Stimulated activated CD4-positive, alpha-beta T cell treated with anti-CD3 and anti-CD28 coated beads, TNF-alpha, amount 100 ng/mL, for 48 hours (primary cell): ENCODE results near the gene NTN1.

Experiments used
- DNase-seq, 3 donors: peaks; one replicate each; pipeline ENCODE4 v3.0.0-alpha.2; 2020; ENCODE audit warnings: low read depth in 3 of 3

Gene NTN1

DNA sequence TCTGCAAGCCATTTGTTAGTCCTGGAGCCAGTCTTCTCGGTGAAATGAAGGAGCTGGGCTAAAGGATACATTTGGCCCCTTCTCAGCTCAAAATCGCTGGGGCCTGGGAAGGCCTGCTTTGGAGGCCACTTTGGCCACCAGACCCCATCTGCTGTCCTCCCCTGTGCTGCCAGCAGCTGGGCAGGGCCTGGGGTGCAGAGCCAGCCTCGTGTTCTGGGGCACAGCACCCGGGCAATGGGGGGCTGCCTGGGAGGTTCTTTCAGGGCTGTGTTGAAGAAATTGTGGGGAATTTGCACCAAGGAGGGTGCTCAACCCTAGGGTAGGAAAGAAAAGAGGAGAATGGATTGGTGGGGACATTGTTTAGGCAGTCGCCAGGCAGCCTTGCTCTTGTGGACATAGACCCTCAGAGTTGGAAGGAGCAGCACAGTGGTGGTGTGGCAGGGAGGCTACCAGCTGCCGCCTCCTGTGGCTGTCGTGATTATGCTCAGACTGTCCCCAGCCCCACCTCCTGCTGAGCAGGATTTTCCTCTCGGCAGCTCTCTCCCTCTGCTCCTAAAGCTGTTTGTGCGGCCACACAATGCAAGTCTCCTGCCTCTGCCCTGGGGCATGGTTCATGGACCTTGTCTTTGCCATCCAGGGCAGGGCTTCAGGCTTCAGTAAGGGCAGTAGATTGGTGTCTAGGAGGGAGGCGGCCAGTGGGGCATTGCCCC, 174.8 kb downstream of the NTN1 start:
- DNase-seq = no peak

DNA sequence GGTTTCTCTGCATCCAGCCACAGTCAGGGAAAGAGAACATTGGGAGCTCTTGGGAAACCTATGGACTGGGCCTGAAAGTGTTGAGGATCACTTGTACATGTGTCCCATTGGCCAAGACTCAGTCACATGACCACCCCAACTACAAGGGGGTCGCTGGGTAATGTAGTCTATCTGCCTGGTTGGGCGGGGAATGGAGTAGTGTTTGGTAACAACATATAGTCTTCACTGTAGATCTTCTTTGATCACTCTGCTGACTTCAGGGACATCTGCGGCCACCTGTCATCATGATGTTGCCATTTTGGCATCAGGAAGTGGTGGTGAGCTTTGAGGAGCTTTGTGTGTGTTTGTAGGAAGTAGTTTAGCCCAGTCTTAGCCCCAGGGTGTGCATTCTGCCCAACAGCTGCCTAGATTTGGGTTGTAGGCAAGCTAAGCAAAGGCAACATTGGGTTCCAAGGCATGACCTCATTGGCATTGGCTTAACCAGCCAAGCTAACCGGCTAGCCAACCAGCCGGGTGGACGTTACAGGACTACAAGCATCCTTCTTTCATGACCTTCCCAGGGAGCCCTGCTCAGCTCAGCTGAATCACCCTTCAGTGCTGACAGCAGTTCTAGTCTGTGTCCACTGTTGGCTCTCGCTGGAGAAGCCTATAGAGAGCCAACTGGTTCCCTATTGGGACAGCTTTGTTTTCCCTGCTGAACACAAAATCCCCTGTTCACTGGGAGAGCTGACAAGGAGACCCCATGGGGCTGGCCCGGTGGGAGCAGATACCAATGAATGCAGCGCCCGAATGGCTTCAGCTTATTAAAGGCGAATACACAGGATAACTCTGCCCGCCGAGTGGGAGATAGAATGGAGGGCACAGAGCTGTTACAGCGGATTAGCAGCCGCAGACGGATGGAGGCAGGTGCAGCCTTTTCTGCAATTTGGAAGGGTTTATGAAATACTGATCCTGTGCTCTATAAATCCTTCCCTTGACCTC, 178.6 kb downstream of the NTN1 start:
- DNase-seq = no peak

DNA sequence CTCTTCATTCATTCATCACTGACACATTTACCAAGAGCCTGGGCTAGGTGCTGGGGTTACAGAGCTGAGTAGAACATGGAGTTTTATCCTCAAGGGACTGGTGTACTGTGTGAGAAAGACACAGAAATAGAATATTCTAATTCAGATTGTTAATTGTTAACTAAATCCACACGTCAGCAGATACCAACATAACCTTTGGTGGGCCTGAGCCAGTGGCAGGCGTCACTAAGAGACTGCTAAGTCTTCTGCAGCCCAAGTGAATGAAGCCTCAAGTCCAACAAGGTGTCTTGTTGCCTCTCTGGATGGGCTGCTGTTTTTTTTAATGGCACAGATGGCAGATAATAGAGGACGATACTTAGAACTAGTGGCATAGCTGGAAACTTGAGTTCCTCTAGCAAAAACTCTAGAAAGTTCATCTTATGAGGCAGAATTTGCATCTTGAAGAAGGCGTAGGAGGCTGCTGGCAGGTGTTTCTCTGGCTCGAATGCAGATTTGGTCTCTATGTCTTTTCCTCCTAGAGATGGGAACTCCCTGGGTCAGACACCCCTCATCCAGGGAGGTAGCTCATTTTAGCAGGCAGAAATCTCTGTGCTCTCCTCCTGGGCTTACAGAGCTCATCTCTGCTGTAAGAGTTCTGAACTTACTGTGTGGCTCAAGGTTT, 179.5 kb downstream of the NTN1 start:
- no peak for DNase-seq

GRCh38 chr17:9202532-9202931, 181.2 kb downstream of the NTN1 start:
- DNase-seq = no peak

GRCh38 chr17:9203771-9204425, 182.6 kb downstream of the NTN1 start:
- no peak for DNase-seq

- no peak for DNase-seq
These were observed 183.5 kb downstream of the NTN1 start for GRCh38 chr17:9204637-9205329.

- DNase-seq = no peak
These were observed 184.5 kb downstream of the NTN1 start for GRCh38 chr17:9205520-9206409.

- no peak for DNase-seq
These were observed 185.0 kb downstream of the NTN1 start for GRCh38 chr17:9206410-9206703.

DNA sequence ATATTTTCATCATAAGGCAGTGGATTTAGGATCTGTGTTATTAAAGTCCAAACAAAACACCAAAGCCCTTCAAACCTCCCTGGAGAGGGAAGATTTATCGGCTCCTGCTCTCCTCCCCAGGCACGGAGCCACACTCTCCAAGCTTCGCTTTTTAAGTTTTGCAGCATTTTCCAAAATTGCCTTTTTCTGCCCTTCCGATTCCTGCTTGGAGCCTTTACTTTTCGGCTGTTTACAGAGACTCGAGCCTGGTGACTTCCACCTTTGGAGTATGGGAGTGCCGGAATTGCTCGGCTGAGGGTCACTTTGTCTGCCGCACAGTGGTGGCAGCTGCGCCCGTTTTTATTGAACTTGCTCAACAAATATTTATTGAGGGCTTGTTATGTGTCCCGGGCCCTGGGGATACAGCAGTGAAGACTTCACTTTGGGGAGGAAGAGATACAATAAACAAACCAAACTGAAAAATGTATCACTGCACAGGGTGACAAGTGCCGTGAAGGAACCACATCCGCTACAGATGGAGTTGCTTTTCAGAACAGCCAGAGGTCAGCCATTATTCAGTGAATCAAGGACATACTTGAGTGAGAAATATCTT, 185.5 kb downstream of the NTN1 start:
- no peak for DNase-seq

DNA sequence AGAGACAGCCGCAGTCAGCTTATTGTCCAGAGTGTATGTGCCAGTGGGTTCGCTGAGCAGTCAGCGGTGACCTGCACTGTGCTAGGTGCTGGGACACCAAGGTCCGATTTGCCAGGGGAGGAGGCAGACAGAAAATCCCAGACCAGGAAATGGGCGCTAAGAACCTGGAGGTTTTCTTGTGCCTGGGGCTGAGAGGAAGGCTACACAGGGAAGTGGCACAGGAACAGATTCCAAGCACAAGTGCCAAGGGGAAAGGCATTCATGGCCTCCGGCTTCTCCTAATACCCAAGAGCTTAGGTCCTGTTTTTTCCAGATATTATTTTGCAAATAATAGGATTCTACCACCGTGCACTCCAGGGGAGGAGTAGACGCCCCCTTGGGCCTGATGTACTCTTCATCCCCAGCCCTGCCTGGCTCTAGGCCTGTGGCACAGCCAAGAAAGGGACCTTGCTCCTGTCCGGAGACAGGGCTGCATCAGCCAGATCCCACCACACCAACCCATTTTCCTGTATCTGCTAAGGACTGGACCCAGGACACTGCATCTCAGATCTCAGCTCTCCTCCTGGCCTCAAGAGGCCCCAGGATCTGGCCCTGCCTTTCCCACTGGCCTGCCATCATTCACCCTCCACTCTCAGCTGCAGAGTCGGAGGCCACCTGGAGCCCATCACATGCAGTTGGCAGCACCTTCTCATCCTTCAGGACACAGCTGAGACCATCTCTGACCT, 187.2 kb downstream of the NTN1 start:
- DNase-seq = no peak

- no peak for DNase-seq
These were observed 188.0 kb downstream of the NTN1 start for GRCh38 chr17:9209347-9209746.

GRCh38 chr17:9209781-9210370, 188.6 kb downstream of the NTN1 start:
- no peak for DNase-seq

- no peak for DNase-seq
These were observed 189.9 kb downstream of the NTN1 start for GRCh38 chr17:9211133-9211765.

DNA sequence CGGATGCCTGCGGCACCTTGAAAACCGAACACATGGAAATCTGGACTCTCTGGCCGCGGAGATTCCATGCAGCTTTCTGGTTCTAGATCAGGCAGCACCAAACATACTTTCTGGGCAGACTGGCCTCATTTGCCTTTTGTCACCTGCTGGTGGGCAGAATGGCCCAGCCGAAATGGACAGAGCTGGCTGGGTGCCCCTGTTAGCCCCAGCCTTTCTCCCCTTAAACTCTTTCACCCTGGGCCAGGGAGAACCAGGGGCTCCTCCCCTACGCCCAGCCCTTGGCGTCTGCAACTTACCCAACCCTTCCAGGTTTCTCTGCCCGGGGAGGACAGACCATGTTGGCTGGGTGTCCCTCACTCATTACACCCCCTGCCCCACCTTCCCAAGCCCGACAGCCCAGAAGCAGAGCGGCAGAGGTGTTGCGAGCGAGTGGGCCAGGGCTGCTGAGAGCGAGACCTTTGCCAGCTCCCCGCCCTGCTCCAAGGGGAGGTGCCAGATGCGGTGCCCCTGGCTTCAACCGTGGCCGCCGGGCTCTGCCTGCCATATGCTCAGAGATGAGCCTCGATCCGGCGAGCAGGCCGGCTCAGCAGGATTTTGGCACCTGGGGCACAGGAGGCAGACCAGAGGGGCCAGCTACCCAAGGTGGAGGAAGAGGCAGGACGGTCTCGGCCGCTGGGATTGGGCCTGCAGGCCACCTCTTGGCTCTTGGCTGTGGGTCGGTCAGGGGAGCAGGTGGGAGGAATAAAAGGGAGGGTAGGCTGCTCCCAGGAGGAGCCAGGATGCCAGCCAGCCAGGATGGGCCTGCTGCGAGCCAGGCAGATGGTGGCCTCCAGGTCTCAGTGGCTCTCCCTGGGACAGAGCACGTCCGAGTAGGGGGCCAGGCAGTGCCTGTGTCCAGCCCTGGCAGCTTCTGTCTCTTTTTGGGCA, 191.3 kb downstream of the NTN1 start:
- DNase-seq = no peak

DNA sequence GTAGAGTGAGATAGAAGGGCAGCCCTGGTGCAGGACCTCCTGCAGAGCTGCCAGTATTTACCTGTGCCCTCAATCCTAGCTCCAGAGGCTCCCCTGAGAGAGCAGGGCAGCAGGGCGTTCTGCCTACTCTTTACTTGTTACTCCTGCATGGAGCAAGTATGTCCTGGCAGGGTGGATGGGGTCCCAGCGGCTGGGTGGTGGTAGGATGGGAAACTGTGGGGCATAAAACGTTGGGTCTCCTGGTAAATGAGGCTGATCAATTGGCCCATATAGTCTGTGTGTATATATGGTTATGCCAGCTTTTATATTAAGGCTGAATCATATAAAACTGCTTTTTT, 192.0 kb downstream of the NTN1 start:
- DNase-seq = no peak

DNA sequence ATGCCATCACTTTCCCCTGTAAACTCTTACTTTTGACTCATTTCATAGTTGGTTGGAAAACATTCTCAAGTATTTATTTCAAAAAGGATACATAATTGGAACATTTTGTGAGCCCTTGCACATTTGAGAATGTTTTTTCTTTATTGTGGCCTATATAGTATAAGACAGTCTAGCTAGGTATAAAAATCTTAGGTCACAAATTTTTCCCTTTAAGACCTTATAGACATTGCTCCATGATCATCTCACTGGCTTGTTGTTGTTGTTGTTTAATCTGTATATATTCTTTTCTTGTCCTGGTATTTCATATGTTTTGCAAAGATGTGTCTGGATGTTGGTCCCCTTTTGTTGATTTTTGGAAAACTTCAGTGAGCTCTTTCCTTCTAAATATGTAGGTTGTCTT, 194.2 kb downstream of the NTN1 start:
- no peak for DNase-seq
